HepG2 (cell line): ENCODE results near the gene PFDN1. TPM values are rescaled to one million over a fixed set of nuclear protein-coding genes. Genes with fewer than 3 reads are reported as not detected.

Experiments used
- ATRX ChIP-seq: sonication (generic); formaldehyde crosslinking; IDR thresholded peaks from 2 replicates; pipeline ENCODE4 v1.4.0; 2020; ENCODE audit warnings: missing genetic modification reagents, borderline replicate concordance
- GATAD2A ChIP-seq: IDR thresholded peaks from 2 replicates; pipeline ENCODE4 v1.6.1; 2016
- HES4 ChIP-seq: sonication (generic); formaldehyde crosslinking; IDR thresholded peaks from 2 replicates; pipeline ENCODE4 v1.9.0; 2021; ENCODE audit warnings: mild to moderate bottlenecking, missing genetic modification reagents, borderline replicate concordance
- RNF219 ChIP-seq: sonication (generic); formaldehyde crosslinking; IDR thresholded peaks from 2 replicates; pipeline ENCODE4 v1.5.0; 2020; ENCODE audit warnings: mild to moderate bottlenecking, missing genetic modification reagents
- TARDBP ChIP-seq: sonication (generic); formaldehyde crosslinking; IDR thresholded peaks from 2 replicates; pipeline ENCODE4 v1.8.0; 2022; ENCODE audit warnings: mild to moderate bottlenecking, missing genetic modification reagents
- WIZ ChIP-seq: sonication (generic); formaldehyde crosslinking; IDR thresholded peaks from 2 replicates; pipeline ENCODE4 v1.5.1; 2020; ENCODE audit warnings: mild to moderate bottlenecking, missing genetic modification reagents
- ZGPAT ChIP-seq: IDR thresholded peaks from 2 replicates; pipeline ENCODE4 v1.6.1; 2016; ENCODE audit warnings: mild to moderate bottlenecking
- ZNF253 ChIP-seq: sonication (generic); formaldehyde crosslinking; IDR thresholded peaks from 2 replicates; pipeline ENCODE4 v1.8.0; 2022; ENCODE audit warnings: mild to moderate bottlenecking, missing genetic modification reagents, borderline replicate concordance
- ZNF687 ChIP-seq: sonication (generic); formaldehyde crosslinking; IDR thresholded peaks from 2 replicates; pipeline ENCODE4 v1.5.1; 2020; ENCODE audit warnings: mild to moderate bottlenecking, missing genetic modification reagents, moderate library complexity
- polyA plus RNA-seq, 8 experiments: library from polyadenylated mRNA; depleted of rRNA in 3 of 8; stranded (reverse) in 7 of 8; unstranded in 1 of 8; fragments of >200 nt; fragmentation: Illumina TruSeq in 4 of 8; extraction: Trizol in 4 of 8; gene quantifications; 2 replicates each; pipeline versions ENCODE4 v1.2.1 to v1.2.3, GENCODE V29; 2011 to 2016; ENCODE audit warnings: low read depth in 4 of 8, missing spikeins in 1 of 8, mixed read lengths in 1 of 8; ENCODE audit not compliant: insufficient read depth in 1 of 8
- total RNA-seq, 5 experiments: library from RNA; depleted of rRNA; stranded (reverse); fragments of >200 nt; fragmentation: Illumina TruSeq; extraction: Trizol; gene quantifications; 2 replicates each; pipeline ENCODE4 v1.2.3, GENCODE V29; 2016; ENCODE audit warnings: low read depth in 1 of 5
- TF ChIP-seq, protein P1 (sequence below): sonication (generic); formaldehyde crosslinking; IDR thresholded peaks from 2 replicates; pipeline ENCODE4 v1.8.0; 2022; ENCODE audit warnings: missing genetic modification reagents, mild to moderate bottlenecking, moderate library complexity, borderline replicate concordance
- TF ChIP-seq, protein P2 (sequence below): sonication (generic); formaldehyde crosslinking; IDR thresholded peaks from 2 replicates; pipeline ENCODE4 v1.9.0; 2021; ENCODE audit warnings: missing genetic modification reagents, mild to moderate bottlenecking, borderline replicate concordance
- TF ChIP-seq, protein P3 (sequence below): sonication (generic); formaldehyde crosslinking; IDR thresholded peaks from 2 replicates; pipeline ENCODE4 v1.4.0; 2020; ENCODE audit warnings: missing genetic modification reagents

PFDN1 gene
- total and polyA plus RNA-seq, 2 of the 13 experiments (the other 11 are each of a cell fraction or from before 2014, with no cell fraction given), result 67.2 to 70.8 TPM

DNA sequence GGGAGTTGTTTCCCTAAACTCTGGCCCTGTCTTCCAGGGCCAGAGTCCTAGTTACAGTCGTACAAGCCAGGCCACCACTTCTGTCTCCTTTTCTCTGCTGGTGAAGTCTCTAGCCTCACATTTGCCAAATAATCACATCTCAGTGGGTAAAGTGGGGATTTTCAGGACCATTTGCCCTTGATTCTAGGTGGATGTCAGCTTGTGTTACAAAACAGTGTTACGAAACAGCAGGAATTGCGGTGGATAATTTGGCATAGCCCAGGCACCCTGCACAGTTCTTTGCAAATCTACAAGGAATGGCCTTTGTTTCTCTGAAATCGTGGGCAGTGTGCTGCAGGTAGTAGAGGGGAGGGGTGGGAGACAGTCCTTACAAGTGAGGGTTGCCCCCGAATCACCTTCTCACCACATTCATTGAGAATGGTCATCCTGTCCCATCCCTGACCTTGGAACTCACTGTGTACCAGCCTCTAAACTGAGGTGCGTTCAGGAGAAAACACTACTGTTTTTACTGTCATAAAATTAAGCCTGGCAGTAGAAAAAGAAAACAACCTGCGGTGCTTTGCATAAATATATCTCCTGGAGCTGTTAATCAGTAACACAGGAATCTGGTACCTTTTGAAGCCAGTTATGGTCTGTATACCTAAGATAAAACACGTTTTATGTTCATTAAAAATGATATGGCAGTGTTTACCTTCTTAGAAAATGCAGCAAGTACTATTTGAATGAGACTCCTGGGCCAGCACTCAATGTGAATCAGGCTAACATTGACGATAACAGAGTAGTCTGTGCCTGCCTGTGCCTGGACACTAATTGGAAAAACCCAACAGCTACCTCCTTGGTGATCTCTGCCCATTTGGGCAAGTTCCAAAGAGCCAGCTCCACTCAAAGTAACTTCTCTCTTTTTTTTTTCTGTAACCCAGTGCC lies 83.6 kb downstream of the PFDN1 start (continued):
- TF ChIP-seq ZNF687 (no peak), ZGPAT (CRISPR knock-in tag) (peak; percentile 61; the same call in 1 of the 2 replicates), WIZ (no peak), GATAD2A (CRISPR knock-in tag) (peak; percentile 60; the same call in 1 of the 2 replicates), RNF219 (CRISPR knock-in tag) (no peak), ATRX (no peak), HES4 (CRISPR knock-in tag) (no peak), TARDBP (no peak), ZNF253 (CRISPR knock-in tag) (no peak)
- TF ChIP-seq, protein P1, sequence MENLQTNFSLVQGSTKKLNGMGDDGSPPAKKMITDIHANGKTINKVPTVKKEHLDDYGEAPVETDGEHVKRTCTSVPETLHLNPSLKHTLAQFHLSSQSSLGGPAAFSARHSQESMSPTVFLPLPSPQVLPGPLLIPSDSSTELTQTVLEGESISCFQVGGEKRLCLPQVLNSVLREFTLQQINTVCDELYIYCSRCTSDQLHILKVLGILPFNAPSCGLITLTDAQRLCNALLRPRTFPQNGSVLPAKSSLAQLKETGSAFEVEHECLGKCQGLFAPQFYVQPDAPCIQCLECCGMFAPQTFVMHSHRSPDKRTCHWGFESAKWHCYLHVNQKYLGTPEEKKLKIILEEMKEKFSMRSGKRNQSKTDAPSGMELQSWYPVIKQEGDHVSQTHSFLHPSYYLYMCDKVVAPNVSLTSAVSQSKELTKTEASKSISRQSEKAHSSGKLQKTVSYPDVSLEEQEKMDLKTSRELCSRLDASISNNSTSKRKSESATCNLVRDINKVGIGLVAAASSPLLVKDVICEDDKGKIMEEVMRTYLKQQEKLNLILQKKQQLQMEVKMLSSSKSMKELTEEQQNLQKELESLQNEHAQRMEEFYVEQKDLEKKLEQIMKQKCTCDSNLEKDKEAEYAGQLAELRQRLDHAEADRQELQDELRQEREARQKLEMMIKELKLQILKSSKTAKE (CRISPR knock-in tag), result no peak
- TF ChIP-seq, protein P2, sequence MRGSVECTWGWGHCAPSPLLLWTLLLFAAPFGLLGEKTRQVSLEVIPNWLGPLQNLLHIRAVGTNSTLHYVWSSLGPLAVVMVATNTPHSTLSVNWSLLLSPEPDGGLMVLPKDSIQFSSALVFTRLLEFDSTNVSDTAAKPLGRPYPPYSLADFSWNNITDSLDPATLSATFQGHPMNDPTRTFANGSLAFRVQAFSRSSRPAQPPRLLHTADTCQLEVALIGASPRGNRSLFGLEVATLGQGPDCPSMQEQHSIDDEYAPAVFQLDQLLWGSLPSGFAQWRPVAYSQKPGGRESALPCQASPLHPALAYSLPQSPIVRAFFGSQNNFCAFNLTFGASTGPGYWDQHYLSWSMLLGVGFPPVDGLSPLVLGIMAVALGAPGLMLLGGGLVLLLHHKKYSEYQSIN (CRISPR knock-in tag), result no peak
- TF ChIP-seq, protein P3, sequence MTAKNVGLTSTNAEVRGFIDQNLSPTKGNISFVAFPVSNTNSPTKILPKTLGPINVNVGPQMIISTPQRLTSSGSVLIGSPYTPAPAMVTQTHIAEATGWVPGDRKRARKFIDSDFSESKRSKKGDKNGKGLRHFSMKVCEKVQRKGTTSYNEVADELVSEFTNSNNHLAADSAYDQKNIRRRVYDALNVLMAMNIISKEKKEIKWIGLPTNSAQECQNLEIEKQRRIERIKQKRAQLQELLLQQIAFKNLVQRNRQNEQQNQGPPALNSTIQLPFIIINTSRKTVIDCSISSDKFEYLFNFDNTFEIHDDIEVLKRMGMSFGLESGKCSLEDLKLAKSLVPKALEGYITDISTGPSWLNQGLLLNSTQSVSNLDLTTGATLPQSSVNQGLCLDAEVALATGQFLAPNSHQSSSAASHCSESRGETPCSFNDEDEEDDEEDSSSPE (CRISPR knock-in tag), result no peak
